HepG2 (cell line): ENCODE measurements around the gene PRKN. TPM values are rescaled to one million over a fixed set of nuclear protein-coding genes. Genes with fewer than 3 reads are reported as not detected.

Experiments used
- ATAC-seq: fragments of 200-7000 bp; cut with Tn5 transposase; 3 replicates; pipeline ENCODE4 v1.9.1; 2020; ENCODE audit warnings: mild to moderate bottlenecking, moderate library complexity
- BruUV-seq: library from RNA; stranded (reverse); fragments of 400-500 nt; replicated peaks from 2 replicates; lab custom pipeline; 2021; lab: Mats Ljungman, UMichigan
- CTCF ChIA-PET: fragments of 300-600 bp; formaldehyde crosslinking; extraction: SDS; loops from one replicate; lab custom pipeline; 2021; ENCODE audit warnings: low total read pairs, inconsistent platforms, low intra/inter-chr PET ratio; lab: Yijun Ruan, JAX
- POLR2A ChIA-PET: fragments of 350-600 bp; sonication (Branson Sonifier 250); formaldehyde crosslinking; loops from one replicate; lab custom pipeline; 2020; ENCODE audit warnings: antibody characterized with exemption, inconsistent platforms; lab: Yijun Ruan, JAX
- DNase-seq: peaks from one replicate; pipeline ENCODE4 v3.0.0-alpha.2; 2015; ENCODE audit warnings: low spot score
- FAIRE-seq: peaks from 3 replicates; lab custom pipeline; 2011; peaks lifted over from hg19 to GRCh38; lab: Jason Lieb, UNC
- H2AFZ ChIP-seq: one replicate; pipeline ENCODE4 v1.6.1; 2011; ENCODE audit warnings: low read length, inconsistent platforms
- H3K27ac ChIP-seq: fragments of 300-600 bp; 3 replicates; pipeline ENCODE4 v1.8.0; 2011; ENCODE audit warnings: mixed run types, mild to moderate bottlenecking, mixed read lengths, low read length, inconsistent platforms; ENCODE audit not compliant: insufficient read depth; ENCODE audit errors: extremely low read length
- H3K27me3 ChIP-seq, 2 experiments: fragments of 200-600 bp in 1 of 2; 2 replicates in 1 of 2; 3 replicates in 1 of 2; pipeline versions ENCODE4 v1.6.0 to v1.8.0; 2011; ENCODE audit warnings: low read length in 2 of 2, mild to moderate bottlenecking in 2 of 2, moderate library complexity in 2 of 2, inconsistent platforms in 1 of 2; ENCODE audit not compliant: insufficient read depth in 2 of 2, control insufficient read depth in 1 of 2
- H3K36me3 ChIP-seq, 2 experiments: fragments of 200-600 bp in 1 of 2; replicated peaks in 1 of 2; 2 replicates in 1 of 2; 3 replicates in 1 of 2; pipeline versions ENCODE4 v1.5.1 to v1.8.0; 2011; ENCODE audit warnings: low read length in 2 of 2, inconsistent platforms in 1 of 2; ENCODE audit not compliant: insufficient read depth in 2 of 2, control insufficient read depth in 1 of 2
- H3K4me1 ChIP-seq: 2 replicates; pipeline ENCODE4 v1.5.1; 2012; ENCODE audit warnings: low read length, inconsistent platforms; ENCODE audit not compliant: insufficient read depth
- H3K4me2 ChIP-seq: 2 replicates; pipeline ENCODE4 v1.6.0; 2011; ENCODE audit warnings: low read depth, low read length, inconsistent platforms
- H3K4me3 ChIP-seq, 3 experiments: fragments of 200-600 bp in 1 of 3; sonication (generic), shearing (Covaris generic) in 1 of 3; replicated peaks in 1 of 3; 2 replicates each; pipeline ENCODE4 v1.5.1; 2011 to 2016; ENCODE audit warnings: low read length in 3 of 3, inconsistent platforms in 2 of 3, low read depth in 2 of 3, mild to moderate bottlenecking in 2 of 3, control low read depth in 1 of 3, mixed read lengths in 1 of 3; ENCODE audit not compliant: insufficient read depth in 1 of 3
- H3K79me2 ChIP-seq: one replicate; pipeline ENCODE4 v1.6.1; 2011; ENCODE audit warnings: low read length, inconsistent platforms; ENCODE audit not compliant: insufficient read depth
- H3K9ac ChIP-seq: 2 replicates; pipeline ENCODE4 v1.6.0; 2011; ENCODE audit warnings: mild to moderate bottlenecking, low read depth, low read length, inconsistent platforms; ENCODE audit not compliant: insufficient read depth
- H3K9me3 ChIP-seq: 2 replicates; pipeline ENCODE4 v1.5.1; 2012; ENCODE audit warnings: mild to moderate bottlenecking, low read length
- H4K20me1 ChIP-seq: 2 replicates; pipeline ENCODE4 v1.6.0; 2011; ENCODE audit warnings: inconsistent platforms, mild to moderate bottlenecking, low read length, moderate library complexity; ENCODE audit not compliant: insufficient read depth
- AFF4 ChIP-seq: sonication (generic); formaldehyde crosslinking; IDR thresholded peaks from 2 replicates; pipeline ENCODE4 v1.4.0; 2020; ENCODE audit warnings: missing genetic modification reagents
- CBX5 ChIP-seq: sonication (generic); formaldehyde crosslinking; IDR thresholded peaks from 2 replicates; pipeline ENCODE4 v1.4.0; 2020; ENCODE audit warnings: missing genetic modification reagents, borderline replicate concordance
- CENPT ChIP-seq: sonication (generic); formaldehyde crosslinking; IDR thresholded peaks from 2 replicates; pipeline ENCODE4 v1.8.0; 2022; ENCODE audit warnings: low read depth, mild to moderate bottlenecking, moderate library complexity, missing genetic modification reagents
- CREB1 ChIP-seq, 2 experiments: fragments of 450-650 bp in 1 of 2; IDR thresholded peaks; 2 replicates each; pipeline ENCODE4 v1.6.1; 2016 to 2017; ENCODE audit warnings: control low read depth in 1 of 2, mild to moderate bottlenecking in 1 of 2, missing compliant biosample characterization in 1 of 2, missing genetic modification characterization in 1 of 2
- ELF4 ChIP-seq: sonication (generic); formaldehyde crosslinking; IDR thresholded peaks from 2 replicates; pipeline ENCODE4 v1.5.0; 2020; ENCODE audit warnings: missing genetic modification reagents, mild to moderate bottlenecking, moderate library complexity, borderline replicate concordance
- NFIC ChIP-seq: IDR thresholded peaks from 2 replicates; pipeline ENCODE4 v1.6.1; 2012; ENCODE audit warnings: mild to moderate bottlenecking, low read length, inconsistent platforms
- NFYC ChIP-seq: IDR thresholded peaks from 2 replicates; pipeline ENCODE4 v1.6.1; 2016; ENCODE audit warnings: missing genetic modification reagents, missing compliant biosample characterization
- SETDB1 ChIP-seq: sonication (generic); formaldehyde crosslinking; IDR thresholded peaks from 2 replicates; pipeline ENCODE4 v1.5.1; 2020; ENCODE audit warnings: missing genetic modification reagents, mild to moderate bottlenecking, borderline replicate concordance
- ZIK1 ChIP-seq: sonication (generic); formaldehyde crosslinking; IDR thresholded peaks from 2 replicates; pipeline ENCODE4 v1.5.0; 2020; ENCODE audit warnings: mild to moderate bottlenecking, low read depth, missing genetic modification reagents, borderline replicate concordance
- ZNF251 ChIP-seq: sonication (generic); formaldehyde crosslinking; IDR thresholded peaks from 2 replicates; pipeline ENCODE4 v1.9.0; 2021; ENCODE audit warnings: mild to moderate bottlenecking, missing genetic modification reagents
- ZNF383 ChIP-seq: sonication (generic); formaldehyde crosslinking; IDR thresholded peaks from 2 replicates; pipeline ENCODE4 v1.4.0; 2020; ENCODE audit warnings: missing genetic modification reagents, mild to moderate bottlenecking, borderline replicate concordance
- ZNF530 ChIP-seq: sonication (generic); formaldehyde crosslinking; IDR thresholded peaks from 2 replicates; pipeline ENCODE4 v1.5.0; 2020; ENCODE audit warnings: low read depth, mild to moderate bottlenecking, missing genetic modification reagents
- ZNF816 ChIP-seq: sonication (generic); formaldehyde crosslinking; IDR thresholded peaks from 2 replicates; pipeline ENCODE4 v1.8.0; 2022; ENCODE audit warnings: missing genetic modification reagents, mild to moderate bottlenecking, borderline replicate concordance
- ZSCAN20 ChIP-seq: sonication (generic); formaldehyde crosslinking; IDR thresholded peaks from 2 replicates; pipeline ENCODE4 v1.4.0; 2020; ENCODE audit warnings: missing genetic modification reagents, mild to moderate bottlenecking, borderline replicate concordance
- ZZZ3 ChIP-seq: sonication (generic); formaldehyde crosslinking; IDR thresholded peaks from 2 replicates; pipeline ENCODE4 v1.4.0; 2020; ENCODE audit warnings: missing genetic modification reagents, mild to moderate bottlenecking, borderline replicate concordance
- WGBS: methylation state at CpG from one replicate; pipeline ENCODE4 v1.1.6; 2017; ENCODE audit warnings: low lambda C conversion rate; 5-methylcytosine and 5-hydroxymethylcytosine counted together
- in situ Hi-C: cut with HindIII; loops from 2 replicates; pipeline ENCODE4 v1.10.0; 2017; ENCODE audit warnings: low pct_unique_long_range_greater_than_20kb; ENCODE audit not compliant: extremely low pct_ligation_motif_present
- intact Hi-C: fragments of 100-400 bp; cut with micrococcal nuclease; formaldehyde crosslinking; loops from one replicate; pipeline ENCODE4 v1.10.0; 2022; ENCODE audit not compliant: unreplicated experiment
- polyA plus RNA-seq, 8 experiments: library from polyadenylated mRNA; depleted of rRNA in 3 of 8; stranded (reverse) in 7 of 8; unstranded in 1 of 8; fragments of >200 nt; fragmentation: Illumina TruSeq in 4 of 8; extraction: Trizol in 4 of 8; gene quantifications; 2 replicates each; pipeline versions ENCODE4 v1.2.1 to v1.2.3, GENCODE V29; 2011 to 2016; ENCODE audit warnings: low read depth in 4 of 8, missing spikeins in 1 of 8, mixed read lengths in 1 of 8; ENCODE audit not compliant: insufficient read depth in 1 of 8
- total RNA-seq, 5 experiments: library from RNA; depleted of rRNA; stranded (reverse); fragments of >200 nt; fragmentation: Illumina TruSeq; extraction: Trizol; gene quantifications; 2 replicates each; pipeline ENCODE4 v1.2.3, GENCODE V29; 2016; ENCODE audit warnings: low read depth in 1 of 5
- TF ChIP-seq, protein P1 (sequence below): IDR thresholded peaks from 2 replicates; pipeline ENCODE4 v1.6.1; 2016; ENCODE audit warnings: low read depth, borderline replicate concordance
- TF ChIP-seq, protein P2 (sequence below): sonication (generic); formaldehyde crosslinking; IDR thresholded peaks from 2 replicates; pipeline ENCODE4 v1.4.0; 2020; ENCODE audit warnings: missing genetic modification reagents, borderline replicate concordance

The PRKN gene
- total and polyA plus RNA-seq, 2 of the 13 experiments (the other 11 are each of a cell fraction or from before 2014, with no cell fraction given): 0.31 to 0.44 TPM

GRCh38 chr6:161813156-161813555, 914.4 kb downstream of the PRKN start:
- Histone ChIP-seq H3K27me3 (no peaks in the 10 kb centered on the region), H3K9me3 (no peaks in the 10 kb centered on the region), H2AFZ (no peak overlapping the region), H3K4me3 (no peak overlapping the region), H3K36me3 (0 out of 5 replicates have a peak, but pooled peaks cover 0 to 1% of the 10 kb centered on the region in 2 experiments), H3K9ac (no peak overlapping the region), H3K4me1 (no peaks in the 10 kb centered on the region), H3K27ac (no peak overlapping the region), H4K20me1 (no peaks in the 10 kb centered on the region), H3K79me2 (no peaks in the 10 kb centered on the region), H3K4me2 (no peak overlapping the region)
- 53% methylated on average over 8 of the region's 8 CpGs for WGBS
- DNase-seq: no peak
- in situ Hi-C loops (no loop called here), intact Hi-C loops (no loop called here)
- CTCF ChIA-PET: no interaction called here
- FAIRE-seq: no peak
- BruUV-seq: no TSS peak
- POLR2A ChIA-PET: no interaction called here
- ATAC-seq: no peak
- TF ChIP-seq ZNF530: no peak
- TF ChIP-seq CENPT (CRISPR knock-in tag): no peak
- TF ChIP-seq ZIK1 (CRISPR knock-in tag): no peak
- no peak for TF ChIP-seq ZNF251 (CRISPR knock-in tag)
- TF ChIP-seq ZZZ3 (CRISPR knock-in tag): no peak
- TF ChIP-seq CBX5: no peak
- TF ChIP-seq, protein P1, sequence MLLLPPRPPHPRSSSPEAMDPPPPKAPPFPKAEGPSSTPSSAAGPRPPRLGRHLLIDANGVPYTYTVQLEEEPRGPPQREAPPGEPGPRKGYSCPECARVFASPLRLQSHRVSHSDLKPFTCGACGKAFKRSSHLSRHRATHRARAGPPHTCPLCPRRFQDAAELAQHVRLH (CRISPR knock-in tag): no peak
- TF ChIP-seq AFF4: no peak
- no peak for TF ChIP-seq ZNF816 (CRISPR knock-in tag)
- no peak for TF ChIP-seq SETDB1
- TF ChIP-seq, protein P2, sequence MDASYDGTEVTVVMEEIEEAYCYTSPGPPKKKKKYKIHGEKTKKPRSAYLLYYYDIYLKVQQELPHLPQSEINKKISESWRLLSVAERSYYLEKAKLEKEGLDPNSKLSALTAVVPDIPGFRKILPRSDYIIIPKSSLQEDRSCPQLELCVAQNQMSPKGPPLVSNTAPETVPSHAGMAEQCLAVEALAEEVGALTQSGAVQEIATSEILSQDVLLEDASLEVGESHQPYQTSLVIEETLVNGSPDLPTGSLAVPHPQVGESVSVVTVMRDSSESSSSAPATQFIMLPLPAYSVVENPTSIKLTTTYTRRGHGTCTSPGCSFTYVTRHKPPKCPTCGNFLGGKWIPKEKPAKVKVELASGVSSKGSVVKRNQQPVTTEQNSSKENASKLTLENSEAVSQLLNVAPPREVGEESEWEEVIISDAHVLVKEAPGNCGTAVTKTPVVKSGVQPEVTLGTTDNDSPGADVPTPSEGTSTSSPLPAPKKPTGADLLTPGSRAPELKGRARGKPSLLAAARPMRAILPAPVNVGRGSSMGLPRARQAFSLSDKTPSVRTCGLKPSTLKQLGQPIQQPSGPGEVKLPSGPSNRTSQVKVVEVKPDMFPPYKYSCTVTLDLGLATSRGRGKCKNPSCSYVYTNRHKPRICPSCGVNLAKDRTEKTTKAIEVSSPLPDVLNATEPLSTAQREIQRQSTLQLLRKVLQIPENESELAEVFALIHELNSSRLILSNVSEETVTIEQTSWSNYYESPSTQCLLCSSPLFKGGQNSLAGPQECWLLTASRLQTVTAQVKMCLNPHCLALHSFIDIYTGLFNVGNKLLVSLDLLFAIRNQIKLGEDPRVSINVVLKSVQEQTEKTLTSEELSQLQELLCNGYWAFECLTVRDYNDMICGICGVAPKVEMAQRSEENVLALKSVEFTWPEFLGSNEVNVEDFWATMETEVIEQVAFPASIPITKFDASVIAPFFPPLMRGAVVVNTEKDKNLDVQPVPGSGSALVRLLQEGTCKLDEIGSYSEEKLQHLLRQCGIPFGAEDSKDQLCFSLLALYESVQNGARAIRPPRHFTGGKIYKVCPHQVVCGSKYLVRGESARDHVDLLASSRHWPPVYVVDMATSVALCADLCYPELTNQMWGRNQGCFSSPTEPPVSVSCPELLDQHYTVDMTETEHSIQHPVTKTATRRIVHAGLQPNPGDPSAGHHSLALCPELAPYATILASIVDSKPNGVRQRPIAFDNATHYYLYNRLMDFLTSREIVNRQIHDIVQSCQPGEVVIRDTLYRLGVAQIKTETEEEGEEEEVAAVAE: no peak
- no peak for TF ChIP-seq ZNF383
- no peak for TF ChIP-seq CREB1 (IDR thresholded peaks at IDR 0.05)
- no peak for TF ChIP-seq CREB1 (CRISPR knock-in tag; IDR thresholded peaks at IDR 0.05)
- TF ChIP-seq ZSCAN20 (CRISPR knock-in tag): no peak
- no peak for TF ChIP-seq ELF4
- no peak for TF ChIP-seq NFIC
- TF ChIP-seq NFYC: no peak
